GM21360 (cell line): Measurements from ENCODE around the gene BEND6.
"Not testable (repeated sequence)": the region's sequence is repeated elsewhere in the genome, so short reads cannot be mapped to it uniquely, and the experiment has no call there.

Source experiments
- ATAC-seq: cut with Tn5 transposase; IDR thresholded peaks from one replicate; pipeline ENCODE4 v1.9.1; 2021; ENCODE audit warnings: mild to moderate bottlenecking, moderate library complexity; ENCODE audit not compliant: unreplicated experiment

Gene BEND6

GRCh38 chr6:56977192-56977591, 22.3 kb downstream of the BEND6 start:
- no peak for ATAC-seq

- ATAC-seq, result no peak
Observed at GRCh38 chr6:56978530-56978929, 23.6 kb downstream of the BEND6 start.

- ATAC-seq, result no peak
Observed at GRCh38 chr6:56984361-56984760, 29.5 kb downstream of the BEND6 start.

GRCh38 chr6:56984884-56985283, 30.0 kb downstream of the BEND6 start:
- ATAC-seq, result no peak

GRCh38 chr6:56986611-56987010, 31.7 kb downstream of the BEND6 start:
- ATAC-seq, result no peak

- no peak for ATAC-seq
Observed at GRCh38 chr6:56988145-56988544, 33.2 kb downstream of the BEND6 start.

GRCh38 chr6:56992036-56992435, 37.1 kb downstream of the BEND6 start:
- no peak for ATAC-seq

GRCh38 chr6:56992703-56993102, 37.8 kb downstream of the BEND6 start:
- no peak for ATAC-seq

- ATAC-seq, result no peak
Observed at GRCh38 chr6:56995347-56995902, 40.5 kb downstream of the BEND6 start.

- ATAC-seq, result no peak
Observed at GRCh38 chr6:56996401-56996800, 41.5 kb downstream of the BEND6 start.

GRCh38 chr6:56999049-56999448, 44.1 kb downstream of the BEND6 start:
- no peak for ATAC-seq

- not testable (repeated sequence) for ATAC-seq
Observed at GRCh38 chr6:56999748-57000147, 44.8 kb downstream of the BEND6 start.

GRCh38 chr6:57002197-57002596, 47.3 kb downstream of the BEND6 start:
- ATAC-seq, result no peak

- ATAC-seq, result no peak
Observed at GRCh38 chr6:57004292-57004691, 49.4 kb downstream of the BEND6 start.

GRCh38 chr6:57006101-57006500, 51.2 kb downstream of the BEND6 start:
- ATAC-seq, result no peak

GRCh38 chr6:57008069-57008468, 53.2 kb downstream of the BEND6 start:
- ATAC-seq, result not testable (repeated sequence)

GRCh38 chr6:57013521-57013926, 58.6 kb downstream of the BEND6 start:
- ATAC-seq, result no peak

- no peak for ATAC-seq
Observed at GRCh38 chr6:57017069-57017468, 62.2 kb downstream of the BEND6 start.

- ATAC-seq, result no peak
Observed at GRCh38 chr6:57017841-57018240, 62.9 kb downstream of the BEND6 start.

GRCh38 chr6:57019434-57019833, 64.5 kb downstream of the BEND6 start:
- no peak for ATAC-seq

- ATAC-seq, result no peak
Observed at GRCh38 chr6:57021086-57021720, 66.3 kb downstream of the BEND6 start.

- no peak for ATAC-seq
Observed at GRCh38 chr6:57024321-57024720, 69.4 kb downstream of the BEND6 start.

GRCh38 chr6:57024775-57025174, 69.9 kb downstream of the BEND6 start:
- no peak for ATAC-seq
